IMR-90 (cell line): ENCODE results near the gene ANKLE2. TPM values are rescaled to one million over a fixed set of nuclear protein-coding genes. Genes with fewer than 3 reads are reported as not detected.
A peak's percentile ranks its signal among the peaks of the same experiment; 100 is the strongest.

ENCODE experiments used
- ATAC-seq: fragments of 200-7000 bp; cut with Tn5 transposase; 2 replicates; pipeline ENCODE4 v1.9.1; 2020; ENCODE audit warnings: low read depth, mild to moderate bottlenecking, moderate library complexity
- BruUV-seq: library from RNA; stranded (reverse); fragments of 400-500 nt; replicated peaks from 2 replicates; lab custom pipeline; 2021; lab: Mats Ljungman, UMichigan
- CTCF ChIA-PET: fragments of 300-600 bp; formaldehyde crosslinking; extraction: SDS; loops from one replicate; lab custom pipeline; 2021; ENCODE audit warnings: antibody characterized with exemption; lab: Yijun Ruan, JAX
- POLR2A ChIA-PET: fragments of 300-600 bp; sonication (Branson Sonifier 250); formaldehyde crosslinking; loops from one replicate; lab custom pipeline; 2022; ENCODE audit warnings: antibody characterized with exemption; ENCODE audit not compliant: unreplicated experiment; lab: Charles Lee
- DNase-seq: peaks from one replicate; pipeline ENCODE4 v3.0.0; 2013
- H2AFZ ChIP-seq: replicated peaks from 2 replicates; pipeline ENCODE3; 2013; ENCODE audit warnings: low read length, mild to moderate bottlenecking; ENCODE audit not compliant: poor library complexity
- H2AK5ac ChIP-seq: 2 replicates; pipeline ENCODE4 v1.6.1; 2013; ENCODE audit warnings: low read depth, low read length, inconsistent platforms
- H2AK9ac ChIP-seq: replicated peaks from 2 replicates; pipeline ENCODE3; 2013; ENCODE audit warnings: mild to moderate bottlenecking, low read depth, low read length, moderate library complexity; ENCODE audit not compliant: poor library complexity
- H2BK120ac ChIP-seq: 2 replicates; pipeline ENCODE4 v1.6.1; 2013; ENCODE audit warnings: low read depth, low read length, inconsistent platforms
- H2BK15ac ChIP-seq: 3 replicates; pipeline ENCODE4 v1.6.1; 2013; ENCODE audit warnings: low read depth, low read length, inconsistent platforms
- H2BK20ac ChIP-seq: 2 replicates; pipeline ENCODE4 v1.6.1; 2013; ENCODE audit warnings: low read depth, mild to moderate bottlenecking, inconsistent platforms, low read length, moderate library complexity
- H2BK5ac ChIP-seq: 2 replicates; pipeline ENCODE4 v1.6.1; 2013; ENCODE audit warnings: mild to moderate bottlenecking, low read depth, low read length, inconsistent platforms; ENCODE audit not compliant: poor library complexity, severe bottlenecking
- H3K14ac ChIP-seq: replicated peaks from 2 replicates; pipeline ENCODE4 v1.6.1; 2013; ENCODE audit warnings: low read depth, low read length, inconsistent platforms
- H3K18ac ChIP-seq: 2 replicates; pipeline ENCODE4 v1.6.1; 2013; ENCODE audit warnings: low read depth, low read length, control low read depth
- H3K23ac ChIP-seq: 2 replicates; pipeline ENCODE4 v1.6.1; 2013; ENCODE audit warnings: low read depth, low read length, inconsistent platforms
- H3K27ac ChIP-seq: 2 replicates; pipeline ENCODE4 v1.5.1; 2013; ENCODE audit warnings: mild to moderate bottlenecking, control low read depth, low read length; ENCODE audit not compliant: insufficient read depth
- H3K27me3 ChIP-seq: 2 replicates; pipeline ENCODE4 v1.6.1; 2013; ENCODE audit warnings: low read length; ENCODE audit not compliant: control insufficient read depth, insufficient read depth
- H3K36me3 ChIP-seq: 2 replicates; pipeline ENCODE4 v1.6.1; 2013; ENCODE audit warnings: low read length, mixed read lengths; ENCODE audit not compliant: control insufficient read depth, insufficient read depth
- H3K4ac ChIP-seq: 2 replicates; pipeline ENCODE4 v1.6.1; 2013; ENCODE audit warnings: low read depth, low read length, inconsistent platforms
- H3K4me1 ChIP-seq: 2 replicates; pipeline ENCODE4 v1.6.1; 2013; ENCODE audit warnings: low read length, mixed read lengths; ENCODE audit not compliant: control insufficient read depth, insufficient read depth
- H3K4me2 ChIP-seq: 2 replicates; pipeline ENCODE4 v1.6.1; 2013; ENCODE audit warnings: low read depth, mild to moderate bottlenecking, control low read depth, low read length, moderate library complexity
- H3K4me3 ChIP-seq: 2 replicates; pipeline ENCODE4 v1.5.1; 2013; ENCODE audit warnings: low read depth, mild to moderate bottlenecking, control low read depth, low read length, moderate library complexity; ENCODE audit not compliant: insufficient read depth
- H3K56ac ChIP-seq: 2 replicates; pipeline ENCODE4 v1.6.1; 2013; ENCODE audit warnings: low read length, inconsistent platforms; ENCODE audit not compliant: insufficient read depth; ENCODE audit errors: extremely low read depth
- H3K79me1 ChIP-seq, 2 experiments: 2 replicates each; pipeline ENCODE4 v1.6.1; 2013; ENCODE audit warnings: low read length in 2 of 2, inconsistent platforms in 1 of 2, low read depth in 1 of 2
- H3K9ac ChIP-seq: 2 replicates; pipeline ENCODE4 v1.6.1; 2013; ENCODE audit warnings: low read depth, low read length, control low read depth
- H3K9me1 ChIP-seq: 2 replicates; pipeline ENCODE4 v1.6.1; 2013; ENCODE audit warnings: low read length, inconsistent platforms; ENCODE audit not compliant: insufficient read depth
- H3K9me3 ChIP-seq: 2 replicates; pipeline ENCODE4 v1.6.1; 2013; ENCODE audit warnings: low read length; ENCODE audit not compliant: control insufficient read depth, insufficient read depth
- H4K20me1 ChIP-seq: 2 replicates; pipeline ENCODE4 v1.6.1; 2013; ENCODE audit warnings: low read length, inconsistent platforms; ENCODE audit not compliant: insufficient read depth
- H4K5ac ChIP-seq: 2 replicates; pipeline ENCODE4 v1.6.1; 2013; ENCODE audit warnings: mild to moderate bottlenecking, low read depth, low read length, control low read depth
- H4K8ac ChIP-seq, 2 experiments: 2 replicates each; pipeline ENCODE4 v1.6.1; 2013; ENCODE audit warnings: low read depth in 2 of 2, low read length in 2 of 2, control low read depth in 1 of 2, inconsistent platforms in 1 of 2
- H4K91ac ChIP-seq: 2 replicates; pipeline ENCODE4 v1.6.1; 2013; ENCODE audit warnings: low read depth, low read length, inconsistent platforms; ENCODE audit not compliant: insufficient read depth
- BHLHE40 ChIP-seq: fragments of 150-350 bp; IDR thresholded peaks from 2 replicates; pipeline ENCODE4 v1.6.1; 2016; ENCODE audit warnings: mild to moderate bottlenecking, low read depth, low read length
- CEBPB ChIP-seq: IDR thresholded peaks from 2 replicates; pipeline ENCODE4 v1.6.1; 2012; ENCODE audit warnings: low read depth, low read length, improper control_type of control experiment
- CTCF ChIP-seq: conservative IDR thresholded peaks from 2 replicates; pipeline ENCODE4 v1.5.1; 2012; ENCODE audit warnings: mild to moderate bottlenecking, low read depth, low read length, improper control_type of control experiment
- ELK1 ChIP-seq: fragments of 150-350 bp; IDR thresholded peaks from 2 replicates; pipeline ENCODE4 v1.6.1; 2016; ENCODE audit warnings: low read depth, mild to moderate bottlenecking, low read length, moderate library complexity, borderline replicate concordance
- FOS ChIP-seq: fragments of 150-350 bp; IDR thresholded peaks from 2 replicates; pipeline ENCODE4 v1.6.1; 2016; ENCODE audit warnings: low read depth, low read length
- MAFK ChIP-seq: IDR thresholded peaks from 2 replicates; pipeline ENCODE4 v1.6.1; 2012; ENCODE audit warnings: low read depth, low read length, improper control_type of control experiment
- MXI1 ChIP-seq: IDR thresholded peaks from 2 replicates; pipeline ENCODE4 v1.6.1; 2012; ENCODE audit warnings: low read depth, mild to moderate bottlenecking, low read length, moderate library complexity, borderline replicate concordance
- NFE2L2 ChIP-seq: fragments of 150-350 bp; IDR thresholded peaks from 2 replicates; pipeline ENCODE4 v1.6.1; 2016; ENCODE audit warnings: low read depth, mild to moderate bottlenecking, low read length
- POLR2A ChIP-seq: IDR thresholded peaks from 2 replicates; pipeline ENCODE4 v1.6.1; 2012; ENCODE audit warnings: mild to moderate bottlenecking, low read depth, low read length
- RAD21 ChIP-seq: IDR thresholded peaks from 2 replicates; pipeline ENCODE4 v1.6.1; 2012; ENCODE audit warnings: low read length, improper control_type of control experiment
- RCOR1 ChIP-seq: IDR thresholded peaks from 2 replicates; pipeline ENCODE4 v1.6.1; 2012; ENCODE audit warnings: mild to moderate bottlenecking, low read length, improper control_type of control experiment; ENCODE audit not compliant: insufficient replicate concordance
- RFX5 ChIP-seq: IDR thresholded peaks from 2 replicates; pipeline ENCODE4 v1.8.0; 2012; ENCODE audit warnings: low read depth, mild to moderate bottlenecking, low read length, moderate library complexity
- SMC3 ChIP-seq: fragments of 150-350 bp; IDR thresholded peaks from 2 replicates; pipeline ENCODE4 v1.6.1; 2016; ENCODE audit warnings: low read depth, mild to moderate bottlenecking, antibody characterized with exemption, low read length, moderate library complexity
- USF2 ChIP-seq: fragments of 150-350 bp; IDR thresholded peaks from 2 replicates; pipeline ENCODE4 v1.6.1; 2017; ENCODE audit warnings: mild to moderate bottlenecking, antibody characterized with exemption, low read length, low read depth
- WGBS, 2 experiments: methylation state at CpG; one replicate each; pipeline versions ENCODE4 v1.1.5 to v1.1.7; 2013; ENCODE audit warnings: missing lambda C conversion rate in 2 of 2; ENCODE audit not compliant: insufficient read length in 1 of 2; ENCODE audit errors: extremely low coverage in 2 of 2; 5-methylcytosine and 5-hydroxymethylcytosine counted together
- dilution Hi-C: fragments of 300-500 bp; cut with HindIII; formaldehyde crosslinking; loops from one replicate; pipeline ENCODE4 v1.14.3; 2018; ENCODE audit warnings: low sequenced_read_pairs; ENCODE audit not compliant: unreplicated experiment
- in situ Hi-C: fragments of 300-500 bp; cut with MboI; formaldehyde crosslinking; loops from 3 replicates; pipeline ENCODE4 v1.14.3; 2019; ENCODE audit warnings: low sequenced_read_pairs, inconsistent platforms, mixed read lengths
- intact Hi-C: fragments of 100-400 bp; cut with micrococcal nuclease; formaldehyde crosslinking; loops from 2 replicates; pipeline ENCODE4 v1.10.0; 2022
- polyA plus RNA-seq, 3 experiments: library from polyadenylated mRNA; depleted of rRNA; stranded (reverse); fragments of >200 nt; gene quantifications; 2 replicates each; pipeline ENCODE4 v1.2.3, GENCODE V29; 2012; ENCODE audit warnings: low replicate concordance in 1 of 3
- total RNA-seq: library from RNA; depleted of rRNA; stranded (reverse); fragments of >200 nt; gene quantifications from 2 replicates; pipeline ENCODE4 v1.2.3, GENCODE V29; 2012

ANKLE2 gene
- total and polyA plus RNA-seq, 2 of the 4 experiments (the other 2 are of a cell fraction): 63.4 to 82.4 TPM

- Histone ChIP-seq H3K56ac (no peak overlapping the region), H2BK5ac (no peak overlapping the region), H2BK20ac (no peak overlapping the region), H2AFZ (no peak overlapping the region), H3K18ac (no peak overlapping the region), H4K8ac (no peak overlapping the region), H3K27me3 (no peaks in the 10 kb centered on the region), H4K5ac (no peak overlapping the region), H3K27ac (no peak overlapping the region), H3K79me1 (peaks cover 26 to 29% of the 10 kb centered on the region in 2 experiments; a peak in 3 of 4 replicates), H3K9me1 (0 out of 2 replicates have a peak, but pooled peaks cover 5% of the 10 kb centered on the region), H3K4me3 (no peak overlapping the region), H2BK15ac (no peak overlapping the region), H3K4me1 (no peaks in the 10 kb centered on the region), H3K9me3 (no peaks in the 10 kb centered on the region), H3K4me2 (no peak overlapping the region), H3K4ac (no peak overlapping the region), H4K20me1 (peaks cover 24% of the 10 kb centered on the region), H3K36me3 (peaks cover 84% of the 10 kb centered on the region), H3K9ac (no peak overlapping the region), H3K14ac (no peak overlapping the region), H2BK120ac (no peak overlapping the region), H2AK9ac (peak overlapping the region; percentile 28), H2AK5ac (no peak overlapping the region), H4K91ac (no peak overlapping the region), H3K23ac (no peak overlapping the region)
- no TSS peak for BruUV-seq
- in situ Hi-C loops: no loop called here
- intact Hi-C loops: no loop called here
- 96% methylated on average over 4 of the region's 20 CpGs; no CpG with 5 or more reads in 1 of the 2 experiments for WGBS, 2 experiments
- no peak for TF ChIP-seq RCOR1
- TF ChIP-seq USF2: no peak
- TF ChIP-seq MXI1: no peak
- TF ChIP-seq RFX5: no peak
- TF ChIP-seq CTCF: no peak
- TF ChIP-seq ELK1: no peak
- no peak for TF ChIP-seq NFE2L2
- TF ChIP-seq SMC3: no peak
- no peak for TF ChIP-seq MAFK
- TF ChIP-seq FOS: no peak
- TF ChIP-seq CEBPB: no peak
- TF ChIP-seq BHLHE40: no peak
- TF ChIP-seq POLR2A: no peak
- no peak for TF ChIP-seq RAD21
- ATAC-seq (no peak), DNase-seq (no peak)
- CTCF ChIA-PET: no interaction called here
- dilution Hi-C loops: no loop called here
- POLR2A ChIA-PET: no interaction called here
These were observed 16.0 kb upstream of the ANKLE2 start for GRCh38 chr12:132777614-132778013.
